Ascending aorta (tissue), 2 donors: ENCODE results near the gene SLCO1A2. TPM values are rescaled to one million over a fixed set of nuclear protein-coding genes. Genes with fewer than 3 reads are reported as not detected.

Source experiments
- DNase-seq, 2 donors: peaks; one replicate each; pipeline ENCODE4 v3.0.0-alpha.2; 2019; ENCODE audit warnings: low spot score in 2 of 2
- H3K27ac ChIP-seq, 2 donors: fragments of 200-600 bp; sonication (generic); one replicate each; pipeline ENCODE4 v1.5.1; 2016 to 2017; ENCODE audit warnings: mild to moderate bottlenecking in 1 of 2
- H3K27me3 ChIP-seq: fragments of 200-600 bp; sonication (generic); one replicate; pipeline ENCODE4 v1.5.1; 2017
- H3K36me3 ChIP-seq, 2 donors: fragments of 200-600 bp; sonication (generic); one replicate each; pipeline ENCODE4 v1.5.1; 2016
- H3K4me1 ChIP-seq, 2 donors: fragments of 200-600 bp; sonication (generic); one replicate each; pipeline ENCODE4 v1.5.1; 2016 to 2017; ENCODE audit warnings: mild to moderate bottlenecking in 1 of 2
- H3K4me3 ChIP-seq, 2 donors: fragments of 200-600 bp; sonication (generic); one replicate each; pipeline ENCODE4 v1.5.1; 2016 to 2017; ENCODE audit warnings: mild to moderate bottlenecking in 1 of 2
- H3K9me3 ChIP-seq, 2 donors: fragments of 200-600 bp; sonication (generic); one replicate each; pipeline ENCODE4 v1.5.1; 2016
- CTCF ChIP-seq, 3 experiments: fragments of 200-600 bp in 2 of 3; fragments of 450-650 bp in 1 of 3; sonication (generic) in 2 of 3; IDR thresholded peaks; one replicate each; pipeline ENCODE4 v1.5.1; 2016 to 2019; ENCODE audit warnings: antibody characterized with exemption in 3 of 3, mild to moderate bottlenecking in 1 of 3, moderate library complexity in 1 of 3
- intact Hi-C: fragments of 100-400 bp; cut with DNase I; formaldehyde crosslinking; loops from one replicate; pipeline ENCODE4 v1.15.1; 2023
- total RNA-seq: library from RNA; depleted of rRNA; stranded (reverse); fragments of >200 nt; gene quantifications from one replicate; pipeline ENCODE4 v1.1.0, GENCODE V29; 2016

SLCO1A2 gene
- total RNA-seq, 1 donor from 2014 or later, result not detected

DNA sequence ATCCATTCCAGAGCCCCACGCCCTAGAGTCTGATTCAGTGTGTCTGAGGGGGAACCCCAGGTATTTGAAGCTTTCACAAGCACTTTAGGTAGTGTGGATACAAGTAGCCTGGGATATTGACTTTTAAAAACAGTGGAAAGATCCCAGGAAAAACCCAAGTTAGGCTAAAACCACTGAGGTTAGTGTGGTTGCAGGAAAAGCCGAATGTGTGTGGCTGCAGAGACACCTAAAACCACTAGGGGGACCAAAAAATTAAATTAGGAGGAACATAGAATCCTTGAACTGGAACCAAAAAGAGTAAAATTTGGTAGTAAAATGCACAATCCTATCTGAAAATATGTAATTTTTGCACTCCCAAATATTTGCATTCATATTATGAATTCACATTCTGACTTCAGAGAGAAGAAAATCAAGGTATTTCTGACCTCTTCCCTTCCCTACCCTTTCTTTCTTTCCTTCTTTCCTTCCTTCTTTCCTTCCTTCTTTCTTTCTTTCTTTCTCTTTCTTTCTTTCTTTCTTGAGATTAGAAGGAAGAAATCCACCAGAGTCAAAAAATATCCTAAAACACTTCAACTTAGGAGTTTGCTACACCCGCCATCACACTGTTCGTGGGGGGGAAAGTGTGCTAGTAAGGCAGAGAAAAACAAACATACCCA is 37.8 kb downstream of the SLCO1A2 start:
- H3K27ac ChIP-seq, result no peak overlapping the region
- no peak for DNase-seq
- no peak overlapping the region for H3K4me3 ChIP-seq
- intact Hi-C loops, result loop anchor here (2.0 kb wide), 1 partner anchor 140 kb away; the partner anchor contains the start of gene PYROXD1
- no peaks in the 10 kb centered on the region for H3K9me3 ChIP-seq
- TF ChIP-seq CTCF (IDR thresholded peaks at IDR 0.05), result peak; percentile 6 to 66 (median 59)
- H3K36me3 ChIP-seq, result no peaks in the 10 kb centered on the region
- no peaks in the 10 kb centered on the region for H3K4me1 ChIP-seq
- no peaks in the 10 kb centered on the region for H3K27me3 ChIP-seq

- intact Hi-C loops, result loop anchor here (2.0 kb wide), 1 partner anchor 140 kb away; the partner anchor contains the start of gene PYROXD1
Measured at GRCh38 chr12:21296348-21296747, 38.4 kb downstream of the SLCO1A2 start.

GRCh38 chr12:21294176-21294575 is 40.5 kb downstream of the SLCO1A2 start:
- no peaks in the 10 kb centered on the region for H3K36me3 ChIP-seq
- no peaks in the 10 kb centered on the region for H3K4me1 ChIP-seq
- TF ChIP-seq CTCF (IDR thresholded peaks at IDR 0.05), result no peak
- H3K4me3 ChIP-seq, result no peak overlapping the region
- no peak overlapping the region for H3K27ac ChIP-seq
- no peak for DNase-seq
- H3K27me3 ChIP-seq, result no peaks in the 10 kb centered on the region
- H3K9me3 ChIP-seq, result no peaks in the 10 kb centered on the region
- intact Hi-C loops, result no loop called here

More at GRCh38 chr12:21296348-21296747, 38.4 kb downstream of the SLCO1A2 start:
- no peaks in the 10 kb centered on the region for H3K9me3 ChIP-seq
- no peak for DNase-seq
- no peaks in the 10 kb centered on the region for H3K27me3 ChIP-seq
- no peak overlapping the region for H3K4me3 ChIP-seq
- no peak overlapping the region for H3K27ac ChIP-seq
- TF ChIP-seq CTCF (IDR thresholded peaks at IDR 0.05), result no peak
- H3K36me3 ChIP-seq, result no peaks in the 10 kb centered on the region
- no peaks in the 10 kb centered on the region for H3K4me1 ChIP-seq

DNA sequence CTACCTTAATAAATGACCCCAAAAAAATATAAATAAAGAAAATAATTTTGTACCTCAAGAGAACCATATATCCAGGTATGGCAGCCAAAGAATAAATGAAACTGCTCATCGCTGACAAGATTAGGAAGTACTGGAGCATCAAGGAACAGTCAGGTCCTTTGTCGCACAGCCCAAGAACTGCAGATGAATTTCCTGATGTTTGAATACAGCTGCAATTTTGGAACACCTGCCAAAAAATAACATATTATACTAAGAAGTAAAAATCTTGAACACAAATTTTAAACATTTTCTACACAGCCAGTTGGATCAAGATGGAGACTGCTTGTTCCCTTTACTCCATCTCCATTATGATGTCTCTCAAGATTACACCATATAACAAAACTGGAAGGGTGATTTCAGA is 42.6 kb downstream of the SLCO1A2 start:
- H3K9me3 ChIP-seq, result no peaks in the 10 kb centered on the region
- H3K4me1 ChIP-seq, result no peaks in the 10 kb centered on the region
- intact Hi-C loops, result no loop called here
- no peaks in the 10 kb centered on the region for H3K27me3 ChIP-seq
- no peak overlapping the region for H3K4me3 ChIP-seq
- H3K27ac ChIP-seq, result no peak overlapping the region
- DNase-seq, result no peak
- H3K36me3 ChIP-seq, result no peaks in the 10 kb centered on the region
- no peak for TF ChIP-seq CTCF (IDR thresholded peaks at IDR 0.05)

DNA sequence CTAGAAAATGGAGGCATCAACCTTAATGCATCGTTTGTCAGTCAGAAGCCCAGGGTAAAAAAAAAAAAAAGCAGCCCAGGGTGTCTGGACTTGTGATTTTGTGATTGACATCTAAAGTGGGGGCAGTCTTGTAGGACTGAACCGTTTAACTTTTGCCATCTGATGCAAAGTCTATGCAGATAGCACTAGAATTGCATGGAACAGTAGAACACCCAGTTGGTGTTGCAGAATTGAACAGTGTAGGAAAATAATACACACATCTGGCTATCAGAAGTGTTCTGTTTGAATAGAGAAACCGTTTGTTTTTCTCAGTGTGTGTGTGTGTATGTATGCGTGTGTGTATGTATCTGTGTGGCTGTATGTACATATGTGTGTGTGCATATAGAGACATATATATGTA is 45.0 kb downstream of the SLCO1A2 start:
- no peak for TF ChIP-seq CTCF (IDR thresholded peaks at IDR 0.05)
- intact Hi-C loops, result no loop called here
- H3K4me1 ChIP-seq, result no peaks in the 10 kb centered on the region
- no peak overlapping the region for H3K27ac ChIP-seq
- H3K9me3 ChIP-seq, result no peaks in the 10 kb centered on the region
- no peaks in the 10 kb centered on the region for H3K27me3 ChIP-seq
- DNase-seq, result no peak
- no peaks in the 10 kb centered on the region for H3K36me3 ChIP-seq
- H3K4me3 ChIP-seq, result no peak overlapping the region
